Erythroblast (primary cell): ENCODE measurements around the gene GRIK5.

ENCODE experiments used
- GATA1 ChIP-seq: IDR thresholded peaks from 2 replicates; pipeline ENCODE4 v1.6.1; 2011; ENCODE audit warnings: low read depth, mild to moderate bottlenecking, control low read depth, low read length, moderate library complexity
- POLR2A ChIP-seq: IDR thresholded peaks from 2 replicates; pipeline ENCODE4 v1.6.1; 2011; ENCODE audit warnings: mild to moderate bottlenecking, low read length

DNA sequence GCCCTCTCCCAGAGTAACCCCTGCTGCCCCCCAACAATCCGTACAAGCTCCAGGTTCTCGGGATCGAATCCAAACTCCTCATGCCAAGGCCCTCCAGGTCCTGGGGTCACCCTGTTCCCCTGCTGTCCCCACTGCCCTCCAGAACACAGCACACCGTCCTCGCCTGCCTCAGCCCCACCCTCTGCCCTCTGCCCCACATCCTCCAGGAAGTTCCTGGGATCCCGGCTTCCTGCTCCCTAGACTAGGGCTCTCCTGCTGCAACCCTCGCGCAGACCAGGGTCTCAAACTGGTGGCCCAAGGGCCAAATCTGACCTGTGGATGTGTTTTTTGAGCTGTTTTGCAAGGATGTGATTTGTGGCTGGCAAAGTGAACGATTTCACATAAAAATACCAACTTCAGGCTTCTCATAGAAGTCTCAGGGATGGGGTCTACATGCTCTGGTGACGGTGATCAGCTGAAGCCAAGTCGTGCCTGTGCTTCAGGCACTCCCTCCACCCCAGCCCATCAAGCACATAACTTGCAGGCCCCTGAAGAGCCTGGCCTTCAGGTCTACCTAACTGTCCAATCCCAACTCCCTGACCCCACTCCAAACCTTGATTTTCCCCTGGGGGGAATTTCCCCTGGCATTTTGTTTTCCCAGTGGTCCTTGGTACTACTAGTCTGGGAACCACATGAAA, 112.7 kb downstream of the GRIK5 start:
- TF ChIP-seq POLR2A (no peak), GATA1 (no peak)
